ENCODE results near the gene IDS.
"Not testable (repeated sequence)": the region's sequence is repeated elsewhere in the genome, so short reads cannot be mapped to it uniquely, and the experiment has no call there.

Gene IDS, protein sequence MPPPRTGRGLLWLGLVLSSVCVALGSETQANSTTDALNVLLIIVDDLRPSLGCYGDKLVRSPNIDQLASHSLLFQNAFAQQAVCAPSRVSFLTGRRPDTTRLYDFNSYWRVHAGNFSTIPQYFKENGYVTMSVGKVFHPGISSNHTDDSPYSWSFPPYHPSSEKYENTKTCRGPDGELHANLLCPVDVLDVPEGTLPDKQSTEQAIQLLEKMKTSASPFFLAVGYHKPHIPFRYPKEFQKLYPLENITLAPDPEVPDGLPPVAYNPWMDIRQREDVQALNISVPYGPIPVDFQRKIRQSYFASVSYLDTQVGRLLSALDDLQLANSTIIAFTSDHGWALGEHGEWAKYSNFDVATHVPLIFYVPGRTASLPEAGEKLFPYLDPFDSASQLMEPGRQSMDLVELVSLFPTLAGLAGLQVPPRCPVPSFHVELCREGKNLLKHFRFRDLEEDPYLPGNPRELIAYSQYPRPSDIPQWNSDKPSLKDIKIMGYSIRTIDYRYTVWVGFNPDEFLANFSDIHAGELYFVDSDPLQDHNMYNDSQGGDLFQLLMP

DNA sequence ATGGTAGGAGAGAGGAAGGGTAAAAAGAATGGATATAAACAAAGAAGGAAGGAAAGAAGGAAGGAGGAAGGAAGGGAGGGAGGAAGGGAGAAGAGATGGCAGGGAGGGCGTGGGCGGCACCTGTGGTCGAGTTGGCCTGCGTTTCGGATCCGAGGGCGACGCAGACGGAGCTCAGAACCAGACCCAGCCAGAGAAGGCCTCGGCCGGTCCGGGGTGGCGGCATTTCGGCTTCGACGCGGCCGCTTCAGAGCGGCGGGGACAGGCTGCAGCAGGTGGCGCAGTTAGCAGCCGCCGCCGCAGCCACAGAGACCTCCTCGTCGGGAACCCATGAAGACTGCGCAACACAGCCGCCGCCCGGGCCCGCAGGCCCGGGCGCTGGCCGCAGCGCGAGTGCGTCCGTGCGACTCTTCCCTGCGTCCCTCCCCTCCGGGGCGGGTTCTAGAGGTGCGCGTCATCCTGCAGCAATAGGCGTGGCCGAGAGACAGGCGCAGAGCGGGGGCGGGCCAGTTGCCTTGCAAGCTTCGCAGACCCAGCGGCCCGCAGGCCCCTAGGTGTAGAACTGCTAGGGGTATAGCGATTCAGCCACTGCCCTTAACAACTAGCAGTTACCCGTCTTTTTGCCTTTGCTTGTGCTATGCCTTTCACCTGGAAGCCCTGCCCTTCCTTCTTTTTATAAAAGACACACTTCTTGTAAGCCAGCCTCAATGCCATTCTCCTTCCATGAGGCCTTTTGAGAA lies at the start of gene IDS:
TSS of gene IDS (minus strand) at position 392 of the 737 bp plus-strand sequence. CDS start at position 223, 169 bp downstream.
- DNase-seq (ENCODE audit: low read depth in 2 of 2) = peak; percentile 59 to 62

GRCh38 chrX:149551939-149552248 lies 46.8 kb upstream of the IDS start:
- DNase-seq (ENCODE audit: low read depth in 2 of 2) = not testable (repeated sequence)

- not testable (repeated sequence) for DNase-seq (ENCODE audit: low read depth in 2 of 2)
These were observed 46.3 kb upstream of the IDS start for GRCh38 chrX:149551245-149551938.

DNA sequence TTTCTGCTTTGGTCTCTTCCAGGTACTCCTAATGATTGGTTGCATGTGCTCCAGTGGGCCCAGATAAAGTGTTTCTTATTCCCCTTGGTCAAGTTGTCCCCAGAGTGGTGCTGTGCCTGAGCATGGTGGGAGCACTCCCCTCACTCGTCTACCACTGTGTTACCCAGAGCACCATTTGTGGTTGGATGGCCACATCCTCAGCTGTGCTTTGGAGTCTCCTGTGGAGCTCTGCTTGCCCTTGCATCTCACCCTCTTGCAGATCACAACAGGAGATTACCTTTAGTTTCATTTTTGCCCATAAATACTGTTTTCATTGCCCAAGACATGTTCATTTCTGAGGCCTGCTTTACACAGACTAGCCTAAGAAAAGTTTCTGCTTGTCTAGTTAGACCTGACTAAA lies 45.3 kb upstream of the IDS start:
- not testable (repeated sequence) for DNase-seq (ENCODE audit: low read depth in 2 of 2)

- DNase-seq (ENCODE audit: low read depth in 2 of 2) = not testable (repeated sequence)
These were observed 44.6 kb upstream of the IDS start, which contains the start of gene HSFX3 for GRCh38 chrX:149549701-149550100. Gene HSFX3, minus strand, starts transcription at chrX:149549924. Its CDS starts 72 bp downstream, at chrX:149549852.

DNA sequence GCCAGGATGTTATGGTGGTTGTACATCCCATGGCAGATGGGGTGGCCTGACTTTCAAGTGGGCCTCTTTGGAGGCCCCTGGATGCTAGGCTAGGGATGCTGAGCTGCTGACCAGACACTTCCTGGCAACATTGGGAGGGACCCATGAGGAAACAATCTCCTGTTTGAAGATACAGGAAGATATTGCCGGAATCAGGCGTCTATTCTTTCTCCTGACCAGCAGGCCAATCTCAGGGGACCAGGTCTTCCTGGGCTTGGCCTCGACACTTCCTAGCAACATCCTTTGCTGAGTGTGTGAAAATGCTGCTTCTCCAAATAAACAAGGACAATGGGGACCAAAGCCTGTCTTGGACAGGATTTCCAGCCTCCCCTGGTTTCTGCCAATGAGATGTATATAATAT lies 42.7 kb upstream of the IDS start:
- not testable (repeated sequence) for DNase-seq (ENCODE audit: low read depth in 2 of 2)

GRCh38 chrX:149546962-149547361 lies 41.9 kb upstream of the IDS start:
- DNase-seq (ENCODE audit: low read depth in 2 of 2) = not testable (repeated sequence)

DNA sequence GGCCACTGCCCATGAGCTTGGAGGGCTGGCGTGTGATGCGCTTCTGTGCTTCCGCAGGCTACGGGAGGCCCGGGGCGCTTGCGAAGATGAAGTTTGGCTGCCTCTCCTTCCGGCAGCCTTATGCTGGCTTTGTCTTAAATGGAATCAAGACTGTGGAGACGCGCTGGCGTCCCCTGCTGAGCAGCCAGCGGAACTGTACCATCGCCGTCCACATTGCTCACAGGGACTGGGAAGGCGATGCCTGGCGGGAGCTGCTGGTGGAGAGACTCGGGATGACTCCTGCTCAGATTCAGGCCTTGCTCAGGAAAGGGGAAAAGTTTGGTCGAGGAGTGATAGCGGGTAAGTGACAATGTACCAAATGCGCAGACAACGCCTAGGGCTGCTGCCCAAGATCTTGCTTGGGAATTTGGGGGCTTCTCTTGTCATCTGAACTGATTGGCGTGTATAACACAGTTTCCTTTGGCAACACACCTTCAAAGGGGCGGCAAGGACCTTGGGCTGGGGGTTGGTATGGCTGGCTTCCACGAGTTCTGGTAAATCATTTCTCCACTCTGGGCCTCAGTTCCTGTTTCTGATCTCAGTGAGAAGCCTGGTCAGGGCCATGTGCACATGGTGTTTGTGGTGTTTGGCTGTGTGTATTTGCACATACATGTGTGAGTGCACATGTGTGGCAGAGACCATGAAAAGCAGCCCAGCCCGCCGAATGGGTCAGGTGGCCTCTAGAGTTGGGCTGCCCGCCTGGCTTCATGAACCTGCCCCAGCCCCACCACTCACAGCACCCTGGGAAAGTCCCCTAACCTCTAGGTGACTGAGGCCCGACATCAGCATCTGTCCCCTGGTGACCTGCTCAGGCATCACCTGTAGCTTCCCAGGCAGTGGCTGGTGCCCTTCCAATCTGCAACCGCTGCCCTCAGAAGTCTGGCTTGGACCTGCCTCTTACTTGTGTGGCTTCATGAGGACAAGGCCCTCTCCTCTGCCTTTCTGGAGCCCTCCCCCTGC lies 40.7 kb upstream of the IDS start:
- DNase-seq (ENCODE audit: low read depth in 2 of 2) = not testable (repeated sequence)

- no peak for DNase-seq (ENCODE audit: low read depth in 2 of 2)
These were observed 36.5 kb upstream of the IDS start for GRCh38 chrX:149541521-149542047.

DNA sequence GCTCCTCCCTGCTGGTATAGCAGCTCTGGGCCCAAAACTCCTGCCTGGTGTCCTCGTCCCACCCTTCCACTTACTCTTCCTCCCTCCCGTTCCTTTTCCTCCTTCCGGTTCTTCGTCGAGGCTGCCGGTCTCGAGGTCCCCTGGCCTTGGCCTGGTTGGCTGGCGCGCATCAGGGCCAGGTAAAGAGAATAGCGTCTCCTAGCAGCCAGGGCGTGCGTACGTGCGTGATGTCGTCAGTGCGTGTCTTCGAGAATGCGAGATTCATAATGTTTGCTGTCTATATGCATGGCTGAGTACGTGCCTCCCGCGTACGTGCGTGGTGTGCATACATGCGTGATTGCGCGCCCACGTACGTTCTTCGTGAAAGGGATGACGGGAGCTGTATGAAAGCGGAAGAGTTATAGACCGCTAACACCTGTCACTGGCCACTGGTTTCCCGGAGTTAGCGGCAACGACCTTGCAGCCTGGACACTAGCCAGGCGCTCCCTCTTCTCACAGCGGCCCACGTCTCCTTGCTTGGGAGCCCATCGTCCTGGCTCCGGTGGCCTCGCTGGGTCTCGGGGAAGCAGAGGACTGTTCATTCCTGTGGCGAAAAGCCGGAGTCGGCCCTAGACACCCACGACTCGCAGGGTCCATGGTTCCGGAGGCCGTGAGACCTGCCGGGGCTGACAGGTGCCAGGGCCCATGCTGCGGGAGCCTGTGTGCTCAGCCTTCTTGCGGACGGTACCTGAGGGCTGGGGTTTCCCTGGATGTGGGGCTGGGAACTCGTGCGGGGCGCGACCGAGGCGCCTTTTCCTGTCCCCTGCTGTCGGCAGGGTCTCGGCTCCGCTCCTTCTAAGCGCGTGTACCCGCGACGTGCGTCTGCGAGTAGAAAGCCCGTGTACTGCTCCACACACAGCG lies 35.8 kb upstream of the IDS start, which contains the start of gene EOLA1:
TSS of gene EOLA1 (plus strand) at position 392 of the 900 bp plus-strand sequence. CDS start 4,619 bp downstream, outside the sequence.
- DNase-seq (ENCODE audit: low read depth in 2 of 2) = peak; percentile 57 to 72

- DNase-seq (ENCODE audit: low read depth in 2 of 2) = peak; percentile 83 to 87
These were observed 35.1 kb upstream of the IDS start for GRCh38 chrX:149540131-149540620.

GRCh38 chrX:149539283-149540130 lies 34.4 kb upstream of the IDS start:
- DNase-seq (ENCODE audit: low read depth in 2 of 2) = peak; percentile 54 to 60

- DNase-seq (ENCODE audit: low read depth in 2 of 2) = not testable (repeated sequence)
These were observed 32.4 kb upstream of the IDS start for GRCh38 chrX:149537474-149537873.

DNA sequence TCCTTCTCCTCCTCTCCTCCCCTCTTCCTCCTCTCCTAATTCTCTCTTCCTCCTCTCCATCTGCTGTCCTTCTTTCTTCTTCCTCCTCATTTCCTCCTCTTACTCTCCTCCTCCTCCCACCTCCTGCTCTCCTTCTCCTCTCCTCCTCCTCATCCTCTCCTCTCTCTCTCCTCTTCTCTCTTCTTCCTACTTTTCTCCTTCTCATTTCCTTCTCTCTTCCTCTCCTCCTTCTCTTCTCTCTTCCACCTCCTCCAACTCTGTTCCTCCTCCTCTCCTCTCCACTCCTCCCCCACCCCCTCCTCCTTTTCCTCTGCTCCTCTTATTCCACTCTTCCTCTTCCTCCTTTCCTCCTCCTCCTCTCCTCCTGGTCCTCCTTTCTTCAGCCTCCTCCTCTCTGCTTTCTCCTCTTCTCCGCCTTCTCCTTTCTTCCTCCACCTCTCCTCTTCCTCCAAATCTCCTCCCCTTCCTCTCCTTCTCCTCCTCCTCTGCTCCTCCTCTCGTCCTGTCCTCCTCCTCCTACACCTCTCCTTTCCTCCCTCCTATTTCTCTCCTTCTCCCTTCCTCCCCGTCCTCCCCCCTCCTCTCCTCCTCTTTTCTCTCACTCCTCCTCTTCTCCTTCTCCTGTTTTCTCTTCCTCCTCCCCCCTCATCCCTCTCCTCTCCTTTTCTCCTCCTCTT lies 30.0 kb upstream of the IDS start:
- not testable (repeated sequence) for DNase-seq (ENCODE audit: low read depth in 2 of 2)

DNA sequence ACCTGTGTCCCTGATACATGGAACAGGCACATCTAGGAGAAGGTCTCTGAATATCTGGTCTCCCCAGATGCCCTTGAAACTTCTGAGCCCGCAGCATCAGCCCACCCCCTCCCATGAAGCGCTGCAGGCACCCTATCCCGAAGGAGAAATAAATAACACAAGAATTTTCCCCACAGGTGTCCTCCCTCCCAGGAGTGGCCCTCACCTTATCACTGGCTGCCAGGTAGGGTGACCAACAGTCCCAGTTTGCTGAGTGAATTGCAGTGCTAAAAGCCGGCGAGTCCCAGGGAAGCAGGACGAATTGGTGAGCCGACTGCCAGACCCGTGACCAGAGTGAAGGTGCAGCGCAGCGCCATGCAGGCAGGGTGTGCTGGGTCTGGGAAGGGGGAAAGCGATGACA lies 28.9 kb upstream of the IDS start:
- DNase-seq (ENCODE audit: low read depth in 2 of 2) = not testable (repeated sequence)

- DNase-seq (ENCODE audit: low read depth in 2 of 2) = not testable (repeated sequence)
These were observed 27.8 kb upstream of the IDS start for GRCh38 chrX:149532868-149533267.

- DNase-seq (ENCODE audit: low read depth in 2 of 2) = no peak
These were observed 26.5 kb upstream of the IDS start for GRCh38 chrX:149531599-149531998.
